ENCODE results near the gene PTPN13. TPM values are rescaled to one million over a fixed set of nuclear protein-coding genes. Genes with fewer than 3 reads are reported as not detected.
A peak's percentile ranks its signal among the peaks of the same experiment; 100 is the strongest.

The PTPN13 gene
- total RNA-seq, 1 experiment from 2014 or later = 107 TPM

DNA sequence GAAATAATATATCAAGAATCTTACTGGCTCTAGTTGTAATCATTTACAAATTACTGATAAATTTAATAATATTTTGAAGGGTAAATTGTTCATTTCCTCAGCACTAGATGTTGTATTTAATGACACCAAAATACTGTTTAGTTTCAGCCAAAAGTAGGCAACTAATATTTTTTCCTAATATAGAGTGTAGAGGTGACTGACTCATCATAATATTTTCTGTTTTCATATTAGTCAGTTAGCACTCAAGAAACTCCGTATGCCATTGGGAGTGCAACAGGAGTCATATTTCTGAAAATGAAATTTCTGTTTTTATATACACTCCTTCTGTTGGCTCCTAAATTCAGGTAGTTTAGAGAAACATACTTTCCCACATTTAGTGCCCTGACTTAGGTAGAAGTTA, 36.6 kb upstream of the PTPN13 start:
- no peak overlapping the region for H3K4me3 ChIP-seq (ENCODE audit: low read depth, low read length, poor library complexity, severe bottlenecking)
- no peak for DNase-seq (ENCODE audit: low spot score)
- ChIA-PET POLR2A (ENCODE audit: low non-redundant PET) (no interaction called here), CTCF (no interaction called here)
- H3K4me1 ChIP-seq (ENCODE audit: insufficient read depth, low read length, poor library complexity, severe bottlenecking) = peaks cover 86% of the 10 kb centered on the region
- no peaks in the 10 kb centered on the region for H3K9me3 ChIP-seq (ENCODE audit: low read depth, low read length, poor library complexity, severe bottlenecking)
- peak overlapping the region; percentile 99 for H3K27ac ChIP-seq (ENCODE audit: low read depth, low read length, poor library complexity, severe bottlenecking)
- TF ChIP-seq EZH2 (IDR thresholded peaks at IDR 0.05; ENCODE audit: borderline replicate concordance, low read depth, low read length, poor library complexity, severe bottlenecking) (no peak), CTCF (conservative IDR thresholded peaks at IDR 0.05; ENCODE audit: low read depth, low read length) (no peak)
- H3K27me3 ChIP-seq (replicated peaks; ENCODE audit: insufficient read depth, low read depth, low read length, poor library complexity) = no peaks in the 10 kb centered on the region
- H3K36me3 ChIP-seq (ENCODE audit: insufficient read depth, low read length, poor library complexity, severe bottlenecking) = no peaks in the 10 kb centered on the region
- intact Hi-C loops (cut with micrococcal nuclease; ENCODE audit: unreplicated experiment) = no loop called here
- no TSS peak for BruUV-seq (replicated peaks)

- BruUV-seq (replicated peaks) = no TSS peak
- H3K27ac ChIP-seq (ENCODE audit: low read depth, low read length, poor library complexity, severe bottlenecking) = peak overlapping the region; percentile 99
- H3K4me1 ChIP-seq (ENCODE audit: insufficient read depth, low read length, poor library complexity, severe bottlenecking) = peaks cover 79% of the 10 kb centered on the region
- H3K36me3 ChIP-seq (ENCODE audit: insufficient read depth, low read length, poor library complexity, severe bottlenecking) = no peaks in the 10 kb centered on the region
- no peaks in the 10 kb centered on the region for H3K27me3 ChIP-seq (replicated peaks; ENCODE audit: insufficient read depth, low read depth, low read length, poor library complexity)
- no peak for TF ChIP-seq EZH2 (IDR thresholded peaks at IDR 0.05; ENCODE audit: borderline replicate concordance, low read depth, low read length, poor library complexity, severe bottlenecking)
- TF ChIP-seq CTCF (conservative IDR thresholded peaks at IDR 0.05; ENCODE audit: low read depth, low read length) = no peak
- no peak overlapping the region for H3K4me3 ChIP-seq (ENCODE audit: low read depth, low read length, poor library complexity, severe bottlenecking)
- no peaks in the 10 kb centered on the region for H3K9me3 ChIP-seq (ENCODE audit: low read depth, low read length, poor library complexity, severe bottlenecking)
- ChIA-PET POLR2A (ENCODE audit: low non-redundant PET) (no interaction called here), CTCF (no interaction called here)
- peak; percentile 52 for DNase-seq (ENCODE audit: low spot score)
- intact Hi-C loops (cut with micrococcal nuclease; ENCODE audit: unreplicated experiment) = no loop called here
Measured at GRCh38 chr4:86558258-86558657, 35.9 kb upstream of the PTPN13 start.

GRCh38 chr4:86558797-86559196, 35.3 kb upstream of the PTPN13 start:
- no peaks in the 10 kb centered on the region for H3K27me3 ChIP-seq (replicated peaks; ENCODE audit: insufficient read depth, low read depth, low read length, poor library complexity)
- BruUV-seq (replicated peaks) = no TSS peak
- peak overlapping the region; percentile 99 for H3K27ac ChIP-seq (ENCODE audit: low read depth, low read length, poor library complexity, severe bottlenecking)
- no peaks in the 10 kb centered on the region for H3K9me3 ChIP-seq (ENCODE audit: low read depth, low read length, poor library complexity, severe bottlenecking)
- TF ChIP-seq EZH2 (IDR thresholded peaks at IDR 0.05; ENCODE audit: borderline replicate concordance, low read depth, low read length, poor library complexity, severe bottlenecking) (no peak), CTCF (conservative IDR thresholded peaks at IDR 0.05; ENCODE audit: low read depth, low read length) (no peak)
- no peaks in the 10 kb centered on the region for H3K36me3 ChIP-seq (ENCODE audit: insufficient read depth, low read length, poor library complexity, severe bottlenecking)
- POLR2A ChIA-PET (ENCODE audit: low non-redundant PET) = no interaction called here
- H3K4me3 ChIP-seq (ENCODE audit: low read depth, low read length, poor library complexity, severe bottlenecking) = no peak overlapping the region
- CTCF ChIA-PET = no interaction called here
- intact Hi-C loops (cut with micrococcal nuclease; ENCODE audit: unreplicated experiment) = no loop called here
- DNase-seq (ENCODE audit: low spot score) = no peak
- H3K4me1 ChIP-seq (ENCODE audit: insufficient read depth, low read length, poor library complexity, severe bottlenecking) = peaks cover 74% of the 10 kb centered on the region
